ENCODE measurements around the gene SCN4A. TPM values are rescaled to one million over a fixed set of nuclear protein-coding genes. Genes with fewer than 3 reads are reported as not detected.

Gene SCN4A
- polyA plus RNA-seq, 3 donors: 0.83 to 1.3 (median 1.2) TPM

- no peak for DNase-seq (ENCODE audit: extremely low read depth in 1 of 11, low read depth in 9 of 11, low spot score in 4 of 11)
Measured at GRCh38 chr17:63944736-63945499, 27.8 kb downstream of the SCN4A start.

- no peak for DNase-seq (ENCODE audit: extremely low read depth in 1 of 11, low read depth in 9 of 11, low spot score in 4 of 11)
Measured at GRCh38 chr17:63943745-63944144, 29.0 kb downstream of the SCN4A start.

- no peak for DNase-seq (ENCODE audit: extremely low read depth in 1 of 11, low read depth in 9 of 11, low spot score in 4 of 11)
Measured at GRCh38 chr17:63942309-63942985, 30.3 kb downstream of the SCN4A start.

GRCh38 chr17:63941751-63942150 is 31.0 kb downstream of the SCN4A start:
- DNase-seq (ENCODE audit: extremely low read depth in 1 of 11, low read depth in 9 of 11, low spot score in 4 of 11): no peak

GRCh38 chr17:63941162-63941561 is 31.6 kb downstream of the SCN4A start:
- DNase-seq (ENCODE audit: extremely low read depth in 1 of 11, low read depth in 9 of 11, low spot score in 4 of 11): no peak

GRCh38 chr17:63940584-63940983 is 32.1 kb downstream of the SCN4A start:
- DNase-seq (ENCODE audit: extremely low read depth in 1 of 11, low read depth in 9 of 11, low spot score in 4 of 11): no peak

- no peak for DNase-seq (ENCODE audit: extremely low read depth in 1 of 11, low read depth in 9 of 11, low spot score in 4 of 11)
Measured at GRCh38 chr17:63939884-63940283, 32.8 kb downstream of the SCN4A start.

- no peak for DNase-seq (ENCODE audit: extremely low read depth in 1 of 11, low read depth in 9 of 11, low spot score in 4 of 11)
Measured at GRCh38 chr17:63939401-63939800, 33.3 kb downstream of the SCN4A start.

- no peak for DNase-seq (ENCODE audit: extremely low read depth in 1 of 11, low read depth in 9 of 11, low spot score in 4 of 11)
Measured at GRCh38 chr17:63937920-63938319, 34.8 kb downstream of the SCN4A start.

GRCh38 chr17:63937319-63937718 is 35.4 kb downstream of the SCN4A start:
- DNase-seq (ENCODE audit: extremely low read depth in 1 of 11, low read depth in 9 of 11, low spot score in 4 of 11): no peak

- no peak for DNase-seq (ENCODE audit: extremely low read depth in 1 of 11, low read depth in 9 of 11, low spot score in 4 of 11)
Measured at GRCh38 chr17:63934183-63935112, 38.3 kb downstream of the SCN4A start.

GRCh38 chr17:63933598-63933997 is 39.1 kb downstream of the SCN4A start:
- DNase-seq (ENCODE audit: extremely low read depth in 1 of 11, low read depth in 9 of 11, low spot score in 4 of 11): no peak

GRCh38 chr17:63932721-63933120 is 40.0 kb downstream of the SCN4A start:
- no peak for DNase-seq (ENCODE audit: extremely low read depth in 1 of 11, low read depth in 9 of 11, low spot score in 4 of 11)

- DNase-seq (ENCODE audit: extremely low read depth in 1 of 11, low read depth in 9 of 11, low spot score in 4 of 11): no peak
Measured at GRCh38 chr17:63931981-63932561, 40.6 kb downstream of the SCN4A start, which contains the start of gene CD79B. TSS of gene CD79B (minus strand) at chr17:63932331. CDS start at chr17:63932261, 70 bp downstream.

GRCh38 chr17:63930951-63931575 is 41.7 kb downstream of the SCN4A start:
- no peak for DNase-seq (ENCODE audit: extremely low read depth in 1 of 11, low read depth in 9 of 11, low spot score in 4 of 11)

GRCh38 chr17:63929860-63930766 is 42.6 kb downstream of the SCN4A start:
- no peak for DNase-seq (ENCODE audit: extremely low read depth in 1 of 11, low read depth in 9 of 11, low spot score in 4 of 11)

GRCh38 chr17:63928966-63929695 is 43.6 kb downstream of the SCN4A start:
- DNase-seq (ENCODE audit: extremely low read depth in 1 of 11, low read depth in 9 of 11, low spot score in 4 of 11): no peak
